GM18907 (cell line): ENCODE data around the gene CDH22.

Experiments
- ATAC-seq: cut with Tn5 transposase; IDR thresholded peaks from one replicate; pipeline ENCODE4 v1.9.1; 2021; ENCODE audit warnings: mild to moderate bottlenecking, moderate library complexity; ENCODE audit not compliant: unreplicated experiment

The CDH22 gene

GRCh38 chr20:46219190-46219589, 89.1 kb downstream of the CDH22 start:
- no peak for ATAC-seq

GRCh38 chr20:46218656-46219055, 89.6 kb downstream of the CDH22 start:
- ATAC-seq = no peak

- no peak for ATAC-seq
Observed at GRCh38 chr20:46217583-46217982, 90.7 kb downstream of the CDH22 start.

- ATAC-seq = no peak
Observed at GRCh38 chr20:46216770-46217464, 91.4 kb downstream of the CDH22 start.

- ATAC-seq = no peak
Observed at GRCh38 chr20:46215913-46216707, 92.2 kb downstream of the CDH22 start.

- no peak for ATAC-seq
Observed at GRCh38 chr20:46214824-46215488, 93.3 kb downstream of the CDH22 start.

- ATAC-seq = no peak
Observed at GRCh38 chr20:46213946-46214823, 94.1 kb downstream of the CDH22 start.

- no peak for ATAC-seq
Observed at GRCh38 chr20:46212876-46213275, 95.4 kb downstream of the CDH22 start.

GRCh38 chr20:46212252-46212651, 96.0 kb downstream of the CDH22 start:
- no peak for ATAC-seq

GRCh38 chr20:46211331-46211722, 97.0 kb downstream of the CDH22 start:
- ATAC-seq = no peak

- ATAC-seq = no peak
Observed at GRCh38 chr20:46210672-46211330, 97.5 kb downstream of the CDH22 start.

GRCh38 chr20:46209930-46210671, 98.2 kb downstream of the CDH22 start:
- no peak for ATAC-seq

GRCh38 chr20:46207793-46208192, 100.5 kb downstream of the CDH22 start:
- no peak for ATAC-seq

- no peak for ATAC-seq
Observed at GRCh38 chr20:46206992-46207549, 101.2 kb downstream of the CDH22 start.

- ATAC-seq = no peak
Observed at GRCh38 chr20:46206025-46206424, 102.3 kb downstream of the CDH22 start.

GRCh38 chr20:46205349-46205748, 102.9 kb downstream of the CDH22 start:
- ATAC-seq = no peak

GRCh38 chr20:46204594-46205186, 103.6 kb downstream of the CDH22 start:
- ATAC-seq = no peak

- no peak for ATAC-seq
Observed at GRCh38 chr20:46203510-46203837, 104.8 kb downstream of the CDH22 start.
